ENCODE data around the gene RANBP1. TPM values are rescaled to one million over a fixed set of nuclear protein-coding genes. Genes with fewer than 3 reads are reported as not detected.

Gene RANBP1
- total RNA-seq, 2 experiments from 2014 or later: 68.1 to 72.1 TPM

DNA sequence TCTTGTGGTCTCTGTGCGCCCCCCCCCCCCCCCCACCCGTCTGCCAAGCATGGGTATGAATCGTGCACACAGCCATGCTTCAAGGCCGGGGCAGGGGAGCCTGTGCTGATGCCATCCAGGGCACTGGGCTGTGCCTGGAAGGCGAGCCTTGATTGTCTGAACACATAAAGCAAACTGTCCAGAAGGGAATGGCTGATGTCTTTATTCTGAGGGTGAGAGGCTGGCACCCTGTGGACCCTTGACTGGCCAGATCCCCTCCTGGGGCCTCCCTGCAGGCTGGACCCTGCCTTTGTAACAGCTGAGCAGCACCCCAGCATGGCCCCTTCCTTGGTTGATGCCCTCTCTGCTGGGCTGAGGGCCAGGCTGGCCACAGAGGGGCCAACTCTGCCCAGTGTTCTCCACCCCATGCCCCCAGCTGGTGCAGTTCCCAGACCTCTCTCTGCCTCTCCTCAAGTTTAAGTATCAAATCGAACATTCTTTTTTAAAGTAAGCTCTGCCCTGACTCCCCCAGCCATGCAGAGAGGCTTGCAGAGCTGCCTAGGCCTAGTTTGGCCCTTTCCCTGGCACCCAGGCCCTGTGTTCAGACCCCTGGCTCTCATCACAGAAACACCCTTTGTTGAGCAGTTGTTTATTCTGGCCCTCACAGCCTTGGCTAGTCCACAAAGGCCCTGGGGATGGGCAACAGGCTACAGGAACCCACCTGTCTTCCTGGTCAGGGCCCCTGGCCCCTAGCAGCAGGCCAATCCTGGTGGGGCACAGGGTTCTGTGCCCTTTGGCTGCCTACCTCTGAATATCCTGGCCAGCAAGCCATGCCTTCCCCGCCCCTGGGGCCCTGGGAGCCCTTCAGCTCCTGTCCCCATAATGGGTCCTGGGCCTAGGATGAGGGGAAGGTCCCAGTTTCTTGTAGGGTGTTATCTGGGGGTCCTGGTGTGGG is 3.9 kb upstream of the RANBP1 start:
- ATAC-seq (ENCODE audit: poor library complexity) (no peak), DNase-seq (no peak)
- H3K4me1 Mint-ChIP-seq (ENCODE audit: low read depth): peaks cover 17% of the 10 kb centered on the region
- peak overlapping the region; percentile 69 for H3K27ac Mint-ChIP-seq
- H3K4me3 ChIP-seq (ENCODE audit: low read length): no peak overlapping the region
- H3K27me3 Mint-ChIP-seq: no peaks in the 10 kb centered on the region
- peaks cover 0 to 5% of the 10 kb centered on the region in 2 experiments for H3K27me3 ChIP-seq (ENCODE audit: control insufficient read depth in 1 of 2, insufficient read depth in 2 of 2, low read length in 2 of 2)
- H3K36me3 Mint-ChIP-seq (ENCODE audit: low read depth): peaks cover 65% of the 10 kb centered on the region
- no peak overlapping the region for H3K4me3 Mint-ChIP-seq
- ChIA-PET CTCF (interaction anchor here (0.7 to 2.7 kb wide), 6 partner anchors 11 to 142 kb away, joined by 3 to 6 read pairs (median 4); no protein-coding TSS in a partner anchor), POLR2A (interaction anchor here (0.7 kb wide), 1 partner anchor 11 kb away, joined by 4 read pairs; no protein-coding TSS in a partner anchor)
- H3K27ac ChIP-seq (ENCODE audit: low read depth in 1 of 2, low read length in 2 of 2): peak overlapping the region in 1 of 2 donors; percentile 37
- TF ChIP-seq, protein P1, sequence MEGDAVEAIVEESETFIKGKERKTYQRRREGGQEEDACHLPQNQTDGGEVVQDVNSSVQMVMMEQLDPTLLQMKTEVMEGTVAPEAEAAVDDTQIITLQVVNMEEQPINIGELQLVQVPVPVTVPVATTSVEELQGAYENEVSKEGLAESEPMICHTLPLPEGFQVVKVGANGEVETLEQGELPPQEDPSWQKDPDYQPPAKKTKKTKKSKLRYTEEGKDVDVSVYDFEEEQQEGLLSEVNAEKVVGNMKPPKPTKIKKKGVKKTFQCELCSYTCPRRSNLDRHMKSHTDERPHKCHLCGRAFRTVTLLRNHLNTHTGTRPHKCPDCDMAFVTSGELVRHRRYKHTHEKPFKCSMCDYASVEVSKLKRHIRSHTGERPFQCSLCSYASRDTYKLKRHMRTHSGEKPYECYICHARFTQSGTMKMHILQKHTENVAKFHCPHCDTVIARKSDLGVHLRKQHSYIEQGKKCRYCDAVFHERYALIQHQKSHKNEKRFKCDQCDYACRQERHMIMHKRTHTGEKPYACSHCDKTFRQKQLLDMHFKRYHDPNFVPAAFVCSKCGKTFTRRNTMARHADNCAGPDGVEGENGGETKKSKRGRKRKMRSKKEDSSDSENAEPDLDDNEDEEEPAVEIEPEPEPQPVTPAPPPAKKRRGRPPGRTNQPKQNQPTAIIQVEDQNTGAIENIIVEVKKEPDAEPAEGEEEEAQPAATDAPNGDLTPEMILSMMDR (IDR thresholded peaks at IDR 0.05): no peak
- H3K9me3 Mint-ChIP-seq: no peaks in the 10 kb centered on the region
- peaks cover 82% of the 10 kb centered on the region for H3K36me3 ChIP-seq (ENCODE audit: insufficient read depth, low read length)
- intact Hi-C loops (cut with DNase I, micrococcal nuclease): loop anchor here in 1 of 2 experiments (5.0 to 10.0 kb wide), 3 partner anchors 140 to 283 kb away; partner anchors contain the start of genes GNB1L, RTL10 and ZNF74
- peaks cover 0 to 7% of the 10 kb centered on the region in 2 experiments for H3K9me3 ChIP-seq (ENCODE audit: control insufficient read depth in 1 of 2, insufficient read depth in 1 of 2, low read length in 2 of 2)
- peaks cover 47% of the 10 kb centered on the region for H3K4me1 ChIP-seq (ENCODE audit: insufficient read depth, low read length)

DNA sequence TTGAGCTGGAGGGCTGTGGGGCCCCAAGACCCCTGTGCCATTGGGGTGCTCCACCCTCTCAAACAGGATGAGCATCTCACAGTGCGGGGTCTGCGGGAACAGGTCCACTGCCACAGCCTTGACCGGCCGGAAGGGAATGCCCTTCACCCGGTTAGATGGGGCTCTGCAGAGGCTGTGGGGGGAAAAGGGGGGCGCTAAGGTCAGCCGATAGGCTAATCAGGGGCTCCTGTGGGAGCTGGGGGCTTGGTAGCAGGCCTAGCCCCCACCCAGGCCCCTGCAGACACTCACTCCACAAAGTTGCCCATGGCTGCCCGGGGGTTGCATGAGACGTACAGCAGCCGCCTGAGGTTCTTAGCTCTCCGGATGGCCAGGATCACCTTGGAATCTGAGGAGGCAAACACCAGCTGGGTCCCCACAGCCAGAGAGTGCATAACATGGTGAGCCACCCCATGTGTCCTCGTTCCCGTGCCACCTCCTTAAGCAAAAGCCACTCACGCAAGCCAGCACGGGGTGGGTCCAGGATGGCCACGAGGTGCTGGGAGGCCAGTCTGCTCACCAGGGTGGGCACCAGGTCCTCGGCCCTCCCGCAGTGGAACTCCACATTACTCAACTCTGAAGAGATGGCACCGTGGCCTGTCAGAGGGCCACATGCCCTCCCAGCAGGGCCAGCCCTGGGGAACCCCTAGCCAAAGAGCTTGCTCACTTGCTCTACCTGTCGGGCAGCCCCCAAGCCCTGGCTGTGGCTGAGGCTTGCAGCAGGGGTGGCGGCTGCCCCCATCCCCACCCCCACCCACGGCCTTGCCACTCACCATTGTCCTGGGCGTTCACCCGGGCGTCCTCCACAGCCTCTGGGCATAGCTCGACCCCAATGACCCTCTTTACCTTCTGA is 3.0 kb upstream of the RANBP1 start:
- peaks cover 0 to 7% of the 10 kb centered on the region in 2 experiments for H3K9me3 ChIP-seq (ENCODE audit: control insufficient read depth in 1 of 2, insufficient read depth in 1 of 2, low read length in 2 of 2)
- no peaks in the 10 kb centered on the region for H3K27me3 Mint-ChIP-seq
- H3K4me3 Mint-ChIP-seq: no peak overlapping the region
- no peak overlapping the region for H3K4me3 ChIP-seq (ENCODE audit: low read length)
- intact Hi-C loops (cut with DNase I, micrococcal nuclease): loop anchor here in 1 of 2 experiments (5.0 to 10.0 kb wide), 3 partner anchors 141 to 282 kb away; partner anchors contain the start of genes GNB1L, RTL10 and ZNF74
- H3K9me3 Mint-ChIP-seq: no peaks in the 10 kb centered on the region
- ChIA-PET POLR2A (interaction anchor here (0.7 kb wide), 1 partner anchor 12 kb away, joined by 4 read pairs; no protein-coding TSS in a partner anchor), CTCF (interaction anchor here (2.7 kb wide), 1 partner anchor 143 kb away, joined by 6 read pairs; no protein-coding TSS in a partner anchor)
- H3K4me1 ChIP-seq (ENCODE audit: insufficient read depth, low read length): peaks cover 49% of the 10 kb centered on the region
- no peak overlapping the region for H3K27ac ChIP-seq (ENCODE audit: low read depth in 1 of 2, low read length in 2 of 2)
- H3K27me3 ChIP-seq (ENCODE audit: control insufficient read depth in 1 of 2, insufficient read depth in 2 of 2, low read length in 2 of 2): peaks cover 0 to 5% of the 10 kb centered on the region in 2 experiments
- peaks cover 64% of the 10 kb centered on the region for H3K36me3 Mint-ChIP-seq (ENCODE audit: low read depth)
- TF ChIP-seq, protein P1 (IDR thresholded peaks at IDR 0.05): no peak
- no peak for DNase-seq
- H3K36me3 ChIP-seq (ENCODE audit: insufficient read depth, low read length): peaks cover 73% of the 10 kb centered on the region
- ATAC-seq (ENCODE audit: poor library complexity): no peak
- H3K27ac Mint-ChIP-seq: no peak overlapping the region
- peaks cover 22% of the 10 kb centered on the region for H3K4me1 Mint-ChIP-seq (ENCODE audit: low read depth)
